Thoracic aorta (tissue), 2 donors: ENCODE results near the gene BABAM2. TPM values are rescaled to one million over a fixed set of nuclear protein-coding genes. Genes with fewer than 3 reads are reported as not detected.

Experiments used
- ATAC-seq: fragments of 150-250 bp; one replicate; pipeline ENCODE4 v1.8.0; 2017; ENCODE audit warnings: low read depth; ENCODE audit not compliant: insufficient number of reproducible peaks, low FRiP score
- DNase-seq: peaks from one replicate; pipeline ENCODE4 v3.0.0-alpha.2; 2020; ENCODE audit warnings: low spot score
- H3K27ac ChIP-seq, 2 donors: fragments of 200-600 bp; sonication (generic); 1 replicate in 1 of 2; 2 replicates in 1 of 2; pipeline ENCODE4 v1.5.1; 2016; ENCODE audit warnings: mild to moderate bottlenecking in 2 of 2, moderate library complexity in 2 of 2
- H3K27me3 ChIP-seq: fragments of 200-600 bp; sonication (generic); replicated peaks from 2 replicates; pipeline ENCODE4 v1.6.0; 2016; ENCODE audit warnings: mild to moderate bottlenecking; ENCODE audit not compliant: insufficient read depth
- H3K36me3 ChIP-seq: fragments of 200-600 bp; sonication (generic); one replicate; pipeline ENCODE4 v1.5.1; 2016
- H3K4me1 ChIP-seq, 2 donors: fragments of 200-600 bp; sonication (generic); 1 replicate in 1 of 2; 2 replicates in 1 of 2; pipeline versions ENCODE4 v1.5.1 to v1.6.0; 2016; ENCODE audit warnings: low read depth in 2 of 2, mild to moderate bottlenecking in 1 of 2; ENCODE audit not compliant: control insufficient read depth in 1 of 2
- H3K4me3 ChIP-seq: fragments of 200-600 bp; sonication (generic); 2 replicates; pipeline ENCODE4 v1.5.1; 2016; ENCODE audit warnings: mild to moderate bottlenecking
- H3K9me3 ChIP-seq: fragments of 200-600 bp; sonication (generic); 2 replicates; pipeline ENCODE4 v1.5.1; 2016
- CTCF ChIP-seq: fragments of 200-600 bp; sonication (generic); IDR thresholded peaks from one replicate; pipeline ENCODE4 v1.5.1; 2019; ENCODE audit warnings: antibody characterized with exemption
- total RNA-seq, 2 donors: library from RNA; depleted of rRNA; stranded (reverse); fragments of >200 nt; gene quantifications; one replicate each; pipeline versions ENCODE4 v1.1.0 to v1.2.3, GENCODE V29; 2016

The BABAM2 gene
- total RNA-seq, 2 donors from 2014 or later = 24.7 to 32.8 TPM

- no peaks in the 10 kb centered on the region for H3K27me3 ChIP-seq
- no peak overlapping the region for H3K4me3 ChIP-seq
- no peaks in the 10 kb centered on the region for H3K4me1 ChIP-seq
- no peak overlapping the region for H3K27ac ChIP-seq
- ATAC-seq (no peak), DNase-seq (no peak)
- no peak for TF ChIP-seq CTCF
- peaks cover 6% of the 10 kb centered on the region for H3K9me3 ChIP-seq
- no peaks in the 10 kb centered on the region for H3K36me3 ChIP-seq
Observed at GRCh38 chr2:28174211-28174610, 283.7 kb downstream of the BABAM2 start.

GRCh38 chr2:28175028-28175427 is 284.5 kb downstream of the BABAM2 start:
- DNase-seq = no peak
- ATAC-seq = no peak
- no peaks in the 10 kb centered on the region for H3K4me1 ChIP-seq
- no peak overlapping the region for H3K4me3 ChIP-seq
- H3K36me3 ChIP-seq = no peaks in the 10 kb centered on the region
- no peaks in the 10 kb centered on the region for H3K27me3 ChIP-seq
- H3K9me3 ChIP-seq = peaks cover 6% of the 10 kb centered on the region
- TF ChIP-seq CTCF = no peak
- no peak overlapping the region for H3K27ac ChIP-seq

- ATAC-seq = no peak
- Histone ChIP-seq H3K27me3 (no peaks in the 10 kb centered on the region), H3K27ac (no peak overlapping the region), H3K4me1 (no peaks in the 10 kb centered on the region), H3K4me3 (no peak overlapping the region), H3K36me3 (no peaks in the 10 kb centered on the region), H3K9me3 (peaks cover 6% of the 10 kb centered on the region)
- TF ChIP-seq CTCF = no peak
- DNase-seq = no peak
Observed at GRCh38 chr2:28178946-28179345, 288.4 kb downstream of the BABAM2 start.

GRCh38 chr2:28181801-28182200 is 291.3 kb downstream of the BABAM2 start:
- no peak for ATAC-seq
- no peak for TF ChIP-seq CTCF
- Histone ChIP-seq H3K4me1 (no peaks in the 10 kb centered on the region), H3K9me3 (peaks cover 5% of the 10 kb centered on the region), H3K4me3 (no peak overlapping the region), H3K36me3 (no peaks in the 10 kb centered on the region), H3K27ac (no peak overlapping the region), H3K27me3 (no peaks in the 10 kb centered on the region)
- no peak for DNase-seq

- no peaks in the 10 kb centered on the region for H3K9me3 ChIP-seq
- no peak overlapping the region for H3K4me3 ChIP-seq
- ATAC-seq (no peak), DNase-seq (no peak)
- TF ChIP-seq CTCF = no peak
- no peaks in the 10 kb centered on the region for H3K27me3 ChIP-seq
- H3K36me3 ChIP-seq = no peaks in the 10 kb centered on the region
- no peaks in the 10 kb centered on the region for H3K4me1 ChIP-seq
- no peak overlapping the region for H3K27ac ChIP-seq
Observed at GRCh38 chr2:28182348-28182747, 291.8 kb downstream of the BABAM2 start.
